Neural crest cell (in vitro differentiated cells): Measurements from ENCODE around the gene TTK. TPM values are rescaled to one million over a fixed set of nuclear protein-coding genes. Genes with fewer than 3 reads are reported as not detected.

Experiments used
- DNase-seq: peaks from one replicate; pipeline ENCODE4 v3.0.0; 2021; ENCODE audit warnings: low read depth, mixed read lengths, low spot score
- H3K27ac Mint-ChIP-seq: one replicate; pipeline ENCODE4 v1.8.0; 2021; ENCODE audit warnings: mild to moderate bottlenecking, mixed read lengths; ENCODE audit not compliant: unreplicated experiment
- H3K27me3 Mint-ChIP-seq: 2 replicates; pipeline ENCODE4 v1.8.0; 2021; ENCODE audit warnings: low read depth, mild to moderate bottlenecking, mixed read lengths
- H3K36me3 Mint-ChIP-seq: 2 replicates; pipeline ENCODE4 v1.8.0; 2021; ENCODE audit warnings: low read depth, mild to moderate bottlenecking, mixed read lengths
- H3K4me1 Mint-ChIP-seq: 2 replicates; pipeline ENCODE4 v1.8.0; 2021; ENCODE audit warnings: mixed read lengths
- H3K4me3 Mint-ChIP-seq: one replicate; pipeline ENCODE4 v1.8.0; 2021; ENCODE audit warnings: mild to moderate bottlenecking, mixed read lengths
- H3K9me3 Mint-ChIP-seq: 2 replicates; pipeline ENCODE4 v1.8.0; 2021; ENCODE audit warnings: mixed read lengths
- CTCF ChIP-seq: fragments of 200-600 bp; sonication (generic); conservative IDR thresholded peaks from 2 replicates; pipeline ENCODE4 v1.5.0; 2021; ENCODE audit warnings: antibody characterized with exemption, mild to moderate bottlenecking
- total RNA-seq: library from RNA; stranded (reverse); gene quantifications from 2 replicates; pipeline ENCODE4 v1.2.1, GENCODE V29; 2021

TTK gene
- total RNA-seq, 1 donor from 2014 or later = 45.0 TPM

GRCh38 chr6:79993012-79993910 lies 11.2 kb upstream of the TTK start:
- no peak for TF ChIP-seq CTCF
- no peak for DNase-seq
- H3K27ac Mint-ChIP-seq = no peak overlapping the region
- no peak overlapping the region for H3K4me3 Mint-ChIP-seq
- no peaks in the 10 kb centered on the region for H3K9me3 Mint-ChIP-seq
- H3K4me1 Mint-ChIP-seq = no peaks in the 10 kb centered on the region
- H3K27me3 Mint-ChIP-seq = peaks cover 18% of the 10 kb centered on the region
- H3K36me3 Mint-ChIP-seq = no peaks in the 10 kb centered on the region

GRCh38 chr6:79993911-79994309 lies 10.5 kb upstream of the TTK start:
- no peak for DNase-seq
- Mint-ChIP-seq H3K36me3 (no peaks in the 10 kb centered on the region), H3K27me3 (peaks cover 20% of the 10 kb centered on the region), H3K9me3 (no peaks in the 10 kb centered on the region), H3K27ac (no peak overlapping the region), H3K4me1 (no peaks in the 10 kb centered on the region), H3K4me3 (no peak overlapping the region)
- no peak for TF ChIP-seq CTCF

- H3K4me1 Mint-ChIP-seq = peaks cover 1% of the 10 kb centered on the region
- no peaks in the 10 kb centered on the region for H3K36me3 Mint-ChIP-seq
- H3K27me3 Mint-ChIP-seq = peaks cover 25% of the 10 kb centered on the region
- H3K9me3 Mint-ChIP-seq = no peaks in the 10 kb centered on the region
- DNase-seq = no peak
- no peak overlapping the region for H3K4me3 Mint-ChIP-seq
- H3K27ac Mint-ChIP-seq = no peak overlapping the region
- TF ChIP-seq CTCF = no peak
Observed at GRCh38 chr6:79997728-79998127, 6.7 kb upstream of the TTK start.

- no peak for TF ChIP-seq CTCF
- H3K27ac Mint-ChIP-seq = no peak overlapping the region
- no peaks in the 10 kb centered on the region for H3K36me3 Mint-ChIP-seq
- peaks cover 34% of the 10 kb centered on the region for H3K4me1 Mint-ChIP-seq
- peak overlapping the region; percentile 29 for H3K4me3 Mint-ChIP-seq
- no peaks in the 10 kb centered on the region for H3K9me3 Mint-ChIP-seq
- H3K27me3 Mint-ChIP-seq = peaks cover 12% of the 10 kb centered on the region
- no peak for DNase-seq
Observed at GRCh38 chr6:80001337-80001736, 3.1 kb upstream of the TTK start.

GRCh38 chr6:80003826-80004172 lies 650 bp upstream of the TTK start:
- no peaks in the 10 kb centered on the region for H3K36me3 Mint-ChIP-seq
- no peak for TF ChIP-seq CTCF
- peaks cover 38% of the 10 kb centered on the region for H3K4me1 Mint-ChIP-seq
- no peak for DNase-seq
- peaks cover 5% of the 10 kb centered on the region for H3K27me3 Mint-ChIP-seq
- no peaks in the 10 kb centered on the region for H3K9me3 Mint-ChIP-seq
- H3K27ac Mint-ChIP-seq = peak overlapping the region; percentile 5
- H3K4me3 Mint-ChIP-seq = peak overlapping the region; percentile 96
